H1 (cell line): ENCODE results near the gene SNW1. TPM values are rescaled to one million over a fixed set of nuclear protein-coding genes. Genes with fewer than 3 reads are reported as not detected.
A peak's percentile ranks its signal among the peaks of the same experiment; 100 is the strongest.

ENCODE experiments used
- CTCF ChIA-PET: fragments of 300-600 bp; sonication (Branson Sonifier 250); formaldehyde crosslinking; loops from one replicate; lab custom pipeline; 2021; ENCODE audit not compliant: partially characterized antibody; lab: Charles Lee
- POLR2A ChIA-PET: fragments of 300-600 bp; sonication (Branson Sonifier 250); formaldehyde crosslinking; loops from one replicate; lab custom pipeline; 2021; ENCODE audit warnings: inconsistent platforms; ENCODE audit not compliant: partially characterized antibody; lab: Charles Lee
- DNase-seq, 2 experiments: peaks; one replicate each; pipeline versions ENCODE4 v3.0.0 to v3.0.0-alpha.2; 2010 to 2022; ENCODE audit warnings: low spot score in 2 of 2, low read depth in 1 of 2, mixed read lengths in 1 of 2
- FAIRE-seq: peaks from 2 replicates; lab custom pipeline; 2011; peaks lifted over from hg19 to GRCh38; lab: Jason Lieb, UNC
- H2AFZ ChIP-seq: 2 replicates; pipeline ENCODE4 v1.8.1; 2012; ENCODE audit warnings: low read length, inconsistent platforms
- H2AK5ac ChIP-seq: 2 replicates; pipeline ENCODE4 v1.6.1; 2013; ENCODE audit warnings: low read depth, low read length
- H2BK120ac ChIP-seq: replicated peaks from 2 replicates; pipeline ENCODE3; 2013; ENCODE audit warnings: low read depth, low read length, inconsistent platforms
- H2BK12ac ChIP-seq: 2 replicates; pipeline ENCODE4 v1.6.1; 2013; ENCODE audit warnings: low read depth, low read length
- H2BK15ac ChIP-seq: 2 replicates; pipeline ENCODE4 v1.6.1; 2013; ENCODE audit warnings: low read length
- H2BK20ac ChIP-seq: 2 replicates; pipeline ENCODE4 v1.6.1; 2013; ENCODE audit warnings: low read length
- H2BK5ac ChIP-seq: 2 replicates; pipeline ENCODE4 v1.6.1; 2013; ENCODE audit warnings: low read depth, low read length
- H3K14ac ChIP-seq: 2 replicates; pipeline ENCODE4 v1.6.1; 2013; ENCODE audit warnings: inconsistent platforms; ENCODE audit not compliant: insufficient read length
- H3K18ac ChIP-seq: 2 replicates; pipeline ENCODE4 v1.6.1; 2013; ENCODE audit warnings: low read length; ENCODE audit errors: extremely low read depth
- H3K23ac ChIP-seq: 2 replicates; pipeline ENCODE4 v1.6.1; 2013; ENCODE audit warnings: inconsistent platforms; ENCODE audit not compliant: insufficient read length
- H3K23me2 ChIP-seq: 2 replicates; pipeline ENCODE4 v1.6.1; 2013; ENCODE audit warnings: low read depth, low read length
- H3K27ac ChIP-seq: 2 replicates; pipeline ENCODE4 v1.6.1; 2011; ENCODE audit warnings: low read depth, low read length, inconsistent platforms
- H3K27me3 ChIP-seq, 4 experiments: replicated peaks in 1 of 4; 1 replicate in 1 of 4; 2 replicates in 3 of 4; pipeline versions ENCODE4 v1.6.1 to v1.8.1; 2011 to 2013; ENCODE audit warnings: low read length in 3 of 4, mild to moderate bottlenecking in 3 of 4, inconsistent platforms in 2 of 4, mixed read lengths in 2 of 4, moderate library complexity in 1 of 4; ENCODE audit not compliant: control insufficient read depth in 3 of 4, insufficient read depth in 3 of 4; ENCODE audit errors: extremely low read depth in 1 of 4
- H3K36me3 ChIP-seq, 4 experiments: 2 replicates each; pipeline versions ENCODE4 v1.6.1 to v1.8.1; 2011 to 2013; ENCODE audit warnings: mild to moderate bottlenecking in 4 of 4, low read length in 3 of 4, moderate library complexity in 2 of 4, control low read depth in 1 of 4, inconsistent platforms in 1 of 4; ENCODE audit not compliant: insufficient read depth in 4 of 4, control insufficient read depth in 2 of 4
- H3K4ac ChIP-seq: replicated peaks from 2 replicates; pipeline ENCODE3; 2013; ENCODE audit warnings: low read length, low read depth, mixed read lengths, inconsistent platforms; ENCODE audit not compliant: insufficient read length
- H3K4me1 ChIP-seq, 4 experiments: replicated peaks in 1 of 4; 1 replicate in 1 of 4; 2 replicates in 3 of 4; pipeline versions ENCODE4 v1.6.1 to v1.8.1; 2011 to 2013; ENCODE audit warnings: low read length in 3 of 4, inconsistent platforms in 2 of 4, mixed read lengths in 1 of 4; ENCODE audit not compliant: insufficient read depth in 4 of 4, control insufficient read depth in 3 of 4
- H3K4me2 ChIP-seq, 2 experiments: 2 replicates each; pipeline versions ENCODE4 v1.6.1 to v1.8.1; 2011 to 2013; ENCODE audit warnings: low read depth in 2 of 2, low read length in 2 of 2, control low read depth in 1 of 2, inconsistent platforms in 1 of 2, mild to moderate bottlenecking in 1 of 2; ENCODE audit not compliant: insufficient read depth in 1 of 2
- H3K4me3 ChIP-seq, 4 experiments: fragments of 200-600, 300-600 bp in 1 of 4; sonication (generic), shearing (Covaris generic), sonication (Bioruptor Twin) in 1 of 4; 2 replicates each; pipeline versions ENCODE4 v1.5.1 to v1.8.1; 2011 to 2016; ENCODE audit warnings: low read length in 4 of 4, low read depth in 3 of 4, control low read depth in 2 of 4, inconsistent platforms in 2 of 4, mild to moderate bottlenecking in 2 of 4, mixed read lengths in 1 of 4, moderate library complexity in 1 of 4; ENCODE audit not compliant: insufficient read depth in 2 of 4; ENCODE audit errors: extremely low read depth in 1 of 4
- H3K56ac ChIP-seq: replicated peaks from 2 replicates; pipeline ENCODE3; 2013; ENCODE audit warnings: low read depth, mild to moderate bottlenecking, mixed read lengths, low read length, inconsistent platforms; ENCODE audit not compliant: insufficient read length
- H3K79me1 ChIP-seq: 2 replicates; pipeline ENCODE4 v1.6.1; 2013; ENCODE audit warnings: low read depth, low read length, control low read depth
- H3K79me2 ChIP-seq, 2 experiments: 2 replicates each; pipeline versions ENCODE4 v1.6.1 to v1.8.1; 2012 to 2013; ENCODE audit warnings: low read length in 2 of 2, mild to moderate bottlenecking in 2 of 2, inconsistent platforms in 1 of 2; ENCODE audit not compliant: insufficient read depth in 2 of 2, control insufficient read depth in 1 of 2
- H3K9ac ChIP-seq, 4 experiments: replicated peaks in 1 of 4; 1 replicate in 1 of 4; 2 replicates in 3 of 4; pipeline versions ENCODE4 v1.6.1 to v1.8.1; 2011 to 2013; ENCODE audit warnings: low read depth in 3 of 4, low read length in 3 of 4, control low read depth in 2 of 4, mild to moderate bottlenecking in 2 of 4, moderate library complexity in 2 of 4, inconsistent platforms in 1 of 4; ENCODE audit errors: extremely low read depth in 1 of 4
- H3K9me3 ChIP-seq, 2 experiments: 2 replicates each; pipeline versions ENCODE4 v1.6.1 to v1.8.1; 2012 to 2013; ENCODE audit warnings: mild to moderate bottlenecking in 2 of 2, moderate library complexity in 2 of 2, control low read depth in 1 of 2, inconsistent platforms in 1 of 2, low read depth in 1 of 2, low read length in 1 of 2, mixed read lengths in 1 of 2; ENCODE audit not compliant: insufficient read depth in 2 of 2
- H4K20me1 ChIP-seq, 2 experiments: replicated peaks in 1 of 2; 2 replicates each; pipeline versions ENCODE3 to v1.8.1; 2011 to 2013; ENCODE audit warnings: inconsistent platforms in 2 of 2, low read length in 2 of 2, mild to moderate bottlenecking in 1 of 2; ENCODE audit not compliant: insufficient read depth in 2 of 2, control insufficient read depth in 1 of 2
- H4K5ac ChIP-seq: 2 replicates; pipeline ENCODE4 v1.6.1; 2013; ENCODE audit warnings: low read length, low read depth, mixed read lengths, inconsistent platforms; ENCODE audit not compliant: insufficient read length
- H4K8ac ChIP-seq: 2 replicates; pipeline ENCODE4 v1.8.0; 2013; ENCODE audit warnings: mild to moderate bottlenecking, moderate library complexity, low read length, inconsistent platforms; ENCODE audit not compliant: insufficient read depth; ENCODE audit errors: extremely low read depth
- H4K91ac ChIP-seq: replicated peaks from 2 replicates; pipeline ENCODE3; 2013; ENCODE audit warnings: low read length, mixed read lengths, inconsistent platforms; ENCODE audit not compliant: insufficient read length
- BCL11A ChIP-seq, 2 experiments: IDR thresholded peaks; one replicate each; pipeline ENCODE4 v1.6.1; 2011; ENCODE audit warnings: low read depth in 2 of 2, low read length in 2 of 2, mild to moderate bottlenecking in 2 of 2
- CBX8 ChIP-seq: fragments of 300-800, 300-1000 bp; sonication (generic); IDR thresholded peaks from 2 replicates; pipeline ENCODE4 v1.7.1; 2016; ENCODE audit warnings: low read depth, low read length, borderline replicate concordance
- CHD2 ChIP-seq: IDR thresholded peaks from 2 replicates; pipeline ENCODE4 v1.6.1; 2012; ENCODE audit warnings: low read length, improper control_type of control experiment
- CTBP2 ChIP-seq: IDR thresholded peaks from 2 replicates; pipeline ENCODE4 v1.7.0; 2011; ENCODE audit warnings: borderline replicate concordance, mild to moderate bottlenecking, moderate library complexity, mixed read lengths, low read length; ENCODE audit not compliant: insufficient read depth, insufficient read length
- HDAC6 ChIP-seq: IDR thresholded peaks from one replicate; pipeline ENCODE4 v1.7.1; 2012; ENCODE audit warnings: low read depth, mild to moderate bottlenecking, inconsistent platforms, low read length, moderate library complexity
- KDM4A ChIP-seq: IDR thresholded peaks from one replicate; pipeline ENCODE4 v1.7.1; 2012; ENCODE audit warnings: low read depth, mild to moderate bottlenecking, moderate library complexity, low read length, inconsistent platforms; ENCODE audit not compliant: severe bottlenecking
- NANOG ChIP-seq: IDR thresholded peaks from 2 replicates; pipeline ENCODE4 v1.6.1; 2011; ENCODE audit warnings: low read length, low read depth, mild to moderate bottlenecking, inconsistent platforms; ENCODE audit not compliant: insufficient read depth, poor library complexity, severe bottlenecking
- RXRA ChIP-seq: IDR thresholded peaks from 2 replicates; pipeline ENCODE4 v1.6.1; 2011; ENCODE audit warnings: low read depth, mild to moderate bottlenecking, low read length, moderate library complexity; ENCODE audit not compliant: insufficient read depth
- SAP30 ChIP-seq: fragments of 300-600 bp; sonication (generic); IDR thresholded peaks from 2 replicates; pipeline ENCODE4 v1.7.1; 2012; ENCODE audit warnings: low read length, moderate library complexity, mild to moderate bottlenecking, inconsistent platforms; ENCODE audit not compliant: insufficient read depth, insufficient replicate concordance
- SP4 ChIP-seq: IDR thresholded peaks from 2 replicates; pipeline ENCODE4 v1.6.1; 2012; ENCODE audit warnings: low read length, inconsistent platforms
- SRF ChIP-seq: IDR thresholded peaks from 2 replicates; pipeline ENCODE4 v1.6.1; 2011; ENCODE audit warnings: mild to moderate bottlenecking, low read depth, low read length, moderate library complexity
- TAF1 ChIP-seq: IDR thresholded peaks from 2 replicates; pipeline ENCODE4 v1.6.1; 2011; ENCODE audit warnings: mild to moderate bottlenecking, low read depth, low read length
- TCF12 ChIP-seq: IDR thresholded peaks from 2 replicates; pipeline ENCODE4 v1.6.1; 2011; ENCODE audit warnings: low read depth, mild to moderate bottlenecking, low read length
- ZNF274 ChIP-seq: IDR thresholded peaks from 2 replicates; pipeline ENCODE4 v1.7.0; 2012; ENCODE audit warnings: low read length, borderline replicate concordance; ENCODE audit errors: extremely low read depth
- WGBS, 2 experiments: shearing (Covaris generic) in 1 of 2; methylation state at CpG; one replicate each; pipeline versions ENCODE4 v1.1.6 to v1.1.7; 2013 to 2015; ENCODE audit warnings: low lambda C conversion rate in 2 of 2, mixed read lengths in 2 of 2, inconsistent platforms in 1 of 2, low coverage in 1 of 2, missing lambda C conversion rate in 1 of 2; ENCODE audit not compliant: insufficient replicate concordance in 2 of 2, insufficient coverage in 1 of 2, insufficient read length in 1 of 2; ENCODE audit errors: extremely low coverage in 1 of 2, missing lambda C conversion rate in 1 of 2; 5-methylcytosine and 5-hydroxymethylcytosine counted together
- polyA plus RNA-seq, 7 experiments: library from polyadenylated mRNA; depleted of rRNA in 3 of 7; stranded (reverse) in 5 of 7; unstranded in 2 of 7; fragments of >200 nt in 5 of 7; fragments of 200-250 nt in 2 of 7; gene quantifications; 1 replicate in 5 of 7; 2 replicates in 1 of 7; 4 replicates in 1 of 7; pipeline versions ENCODE4 v1.2.1 to v1.2.3, GENCODE V29; 2011 to 2013; ENCODE audit warnings: missing spikeins in 2 of 7, mixed read lengths in 2 of 7
- total RNA-seq: library from RNA; stranded (reverse); fragmentation: NEBNext Ultra II Directional; extraction: Animal tissue kit (Norgen Biotek cat#: 25700); gene quantifications from 2 replicates; pipeline ENCODE4 v1.2.1, GENCODE V29; 2021

SNW1 gene
- total and polyA plus RNA-seq, 2 of the 8 experiments (the other 6 are each of a cell fraction or from before 2014, with no cell fraction given): 13.2 to 79.2 TPM

- Histone ChIP-seq H2AK5ac (no peak overlapping the region), H4K91ac (no peak overlapping the region), H3K18ac (no peak overlapping the region), H2BK120ac (peak overlapping the region; percentile 39), H4K5ac (no peak overlapping the region), H3K4me2 (peak overlapping the region; percentile 52 to 93), H3K4me1 (peaks cover 1 to 13% (median 7%) of the 10 kb centered on the region in 4 experiments; a peak in 4 of 7 replicates), H3K9me3 (no peaks in the 10 kb centered on the region), H3K27me3 (no peaks in the 10 kb centered on the region), H3K79me2 (peaks cover 10 to 21% of the 10 kb centered on the region in 2 experiments), H3K9ac (no peak overlapping the region; a peak in 1 of 7 replicates), H3K56ac (no peak overlapping the region), H3K23ac (no peak overlapping the region), H3K4ac (no peak overlapping the region), H3K23me2 (peaks cover 7% of the 10 kb centered on the region), H3K79me1 (peaks cover 4% of the 10 kb centered on the region; the same call in 1 of the 2 replicates), H4K8ac (no peak overlapping the region), H2BK20ac (no peak overlapping the region), H3K27ac (no peak overlapping the region), H2BK12ac (no peak overlapping the region), H2BK5ac (no peak overlapping the region; the same call in 1 of the 2 replicates), H3K14ac (no peak overlapping the region), H3K36me3 (peaks cover 0 to 4% (median 0%) of the 10 kb centered on the region in 4 experiments; a peak in 2 of 8 replicates), H3K4me3 (0 out of 8 replicates have a peak overlapping the region, but pooled peaks of 1 of the 4 experiments have one; percentile 2), H4K20me1 (peaks cover 0 to 8% of the 10 kb centered on the region in 2 experiments), H2BK15ac (no peak overlapping the region), H2AFZ (no peak overlapping the region)
- DNase-seq (no peak), FAIRE-seq (no peak)
- ChIA-PET CTCF (interaction anchor here (0.6 to 5.0 kb wide), 6 partner anchors 25 to 283 kb away, joined by 3 to 27 read pairs (median 4); partner anchors contain the start of gene ADCK1), POLR2A (interaction anchor here (1.1 to 1.7 kb wide), 6 partner anchors 13 to 62 kb away, joined by 3 to 9 read pairs (median 4); partner anchors contain the start of gene ADCK1)
- WGBS, 2 experiments: 33% methylated on average over 1 of the region's 1 CpG; no CpG with 5 or more reads in 1 of the 2 experiments
- TF ChIP-seq HDAC6 (no peak), ZNF274 (no peak), TAF1 (no peak), SRF (no peak), NANOG (no peak), KDM4A (no peak), SAP30 (no peak), SP4 (no peak), CBX8 (no peak), CTBP2 (no peak), CHD2 (no peak), RXRA (no peak), TCF12 (no peak), BCL11A (IDR thresholded peaks at IDR 0.05; ENCODE audit: low read depth in 2 of 2, low read length in 2 of 2) (no peak)
Measured at GRCh38 chr14:77763316-77763715, 2.4 kb upstream of the SNW1 start.
